Psoas muscle (tissue), 8 donors: ENCODE measurements around the gene ABTB1. TPM values are rescaled to one million over a fixed set of nuclear protein-coding genes. Genes with fewer than 3 reads are reported as not detected.

Experiments used
- ATAC-seq, 4 donors: fragments of 200-7000 bp; cut with Tn5 transposase; one replicate each; pipeline ENCODE4 v1.9.1; 2020; ENCODE audit warnings: moderate library complexity in 3 of 4, mild to moderate bottlenecking in 2 of 4
- DNase-seq, 2 donors: peaks; one replicate each; pipeline ENCODE4 v3.0.0-alpha.2; 2020
- H3K27ac ChIP-seq: fragments of 200-600 bp; one replicate; pipeline ENCODE4 v1.8.0; 2022
- H3K27me3 ChIP-seq, 3 donors: fragments of 200-600 bp in 1 of 3; one replicate each; pipeline versions ENCODE4 v1.6.1 to v1.8.0; 2013 to 2022; ENCODE audit warnings: low read length in 2 of 3, mild to moderate bottlenecking in 2 of 3, moderate library complexity in 1 of 3; ENCODE audit not compliant: insufficient read depth in 3 of 3
- H3K36me3 ChIP-seq, 2 donors: fragments of 200-600 bp in 1 of 2; one replicate each; pipeline versions ENCODE4 v1.6.1 to v1.8.0; 2013 to 2022; ENCODE audit warnings: low read depth in 1 of 2, mild to moderate bottlenecking in 1 of 2, moderate library complexity in 1 of 2; ENCODE audit not compliant: insufficient read depth in 1 of 2
- H3K4me1 ChIP-seq: fragments of 200-600 bp; one replicate; pipeline ENCODE4 v1.8.0; 2022
- H3K4me3 ChIP-seq: fragments of 200-600 bp; one replicate; pipeline ENCODE4 v1.8.0; 2022; ENCODE audit warnings: mild to moderate bottlenecking
- H3K9me3 ChIP-seq: fragments of 200-600 bp; one replicate; pipeline ENCODE4 v1.8.0; 2022
- CTCF ChIP-seq: fragments of 200-600 bp; IDR thresholded peaks from one replicate; pipeline ENCODE4 v1.8.0; 2022; ENCODE audit warnings: antibody characterized with exemption
- WGBS, 3 donors: extraction: QIAGEN DNeasy Blood & Tissue Kit; methylation state at CpG; one replicate each; pipeline versions ENCODE4 v1.1.6 to v1.1.7; 2013; 5-methylcytosine and 5-hydroxymethylcytosine counted together
- intact Hi-C, 2 donors: fragments of 100-400 bp; cut with DNase I; formaldehyde crosslinking; loops; one replicate each; pipeline versions ENCODE4 v1.11.0 to v1.14.2; 2022
- polyA plus RNA-seq, 3 donors: library from polyadenylated mRNA; stranded (reverse); fragments of 200-250 nt; gene quantifications; one replicate each; pipeline ENCODE4 v1.2.3, GENCODE V29; 2013
- total RNA-seq, 4 donors: library from RNA; stranded (reverse); fragmentation: NEBNext Ultra II Directional in 2 of 4; extraction: Animal tissue kit (Norgen Biotek cat#: 25700) in 2 of 4; gene quantifications; one replicate each; pipeline versions ENCODE4 v1.2.1 to v1.2.4, GENCODE V29; 2021 to 2023
- donor health status: healthy with polysubstance abuse.
- donor health status: DM: no; HTN: no; CAD: no; lungs with moderate emphysema.
- donor health status: Bipolar disorder and iron deficiency.
- donor health status: healthy.
- donor health status: DM: yes; HTN: yes; CAD: no.
- donor health status: DM: no; HTN: no; CAD: no.
- donor health status: DM: no; HTN: no; CAD: no.
- donor health status: DM: yes; HTN: yes; CAD: no.

Gene ABTB1
- total and polyA plus RNA-seq, 7 donors, result 22.8 to 34.5 (median 30.1) TPM

- intact Hi-C loops, result loop anchor here in 1 of 2 donors (5.0 kb wide), 1 partner anchor 187 kb away; no protein-coding TSS in a partner anchor
- 75 to 81% (median 76%) methylated on average over 5 of the region's 5 CpGs for WGBS, 3 donors
Measured at GRCh38 chr3:127644641-127645370, 27.9 kb upstream of the ABTB1 start.

GRCh38 chr3:127645371-127646015 is 27.3 kb upstream of the ABTB1 start:
- DNase-seq (no peak), ATAC-seq (no peak)
- Histone ChIP-seq H3K9me3 (no peaks in the 10 kb centered on the region), H3K4me1 (no peaks in the 10 kb centered on the region), H3K27ac (no peak overlapping the region), H3K36me3 (no peaks in the 10 kb centered on the region), H3K4me3 (no peak overlapping the region), H3K27me3 (no peaks in the 10 kb centered on the region)
- intact Hi-C loops, result loop anchor here in 1 of 2 donors (5.0 kb wide), 1 partner anchor 187 kb away; no protein-coding TSS in a partner anchor
- 92 to 96% (median 93%) methylated on average over 8 of the region's 8 CpGs for WGBS, 3 donors
- no peak for TF ChIP-seq CTCF

More at GRCh38 chr3:127644641-127645370, 27.9 kb upstream of the ABTB1 start:
- Histone ChIP-seq H3K27me3 (no peaks in the 10 kb centered on the region), H3K4me1 (no peaks in the 10 kb centered on the region), H3K27ac (no peak overlapping the region), H3K9me3 (no peaks in the 10 kb centered on the region), H3K4me3 (no peak overlapping the region), H3K36me3 (no peaks in the 10 kb centered on the region)
- TF ChIP-seq CTCF, result no peak
- ATAC-seq, result no peak
- no peak for DNase-seq

GRCh38 chr3:127646501-127647046 is 26.2 kb upstream of the ABTB1 start:
- 85 to 93% (median 88%) methylated on average over 10 of the region's 10 CpGs for WGBS, 3 donors
- H3K27ac ChIP-seq, result no peak overlapping the region
- TF ChIP-seq CTCF, result no peak
- no peak overlapping the region for H3K4me3 ChIP-seq
- no peak for DNase-seq
- no peaks in the 10 kb centered on the region for H3K27me3 ChIP-seq
- H3K36me3 ChIP-seq, result no peaks in the 10 kb centered on the region
- H3K9me3 ChIP-seq, result no peaks in the 10 kb centered on the region
- intact Hi-C loops, result loop anchor here in 1 of 2 donors (5.0 kb wide), 1 partner anchor 186 kb away; no protein-coding TSS in a partner anchor
- no peaks in the 10 kb centered on the region for H3K4me1 ChIP-seq
- no peak for ATAC-seq

- WGBS, 3 donors, result 64 to 77% (median 68%) methylated on average over 13 of the region's 13 CpGs
- peak in 1 of 4 donors; percentile 58 for ATAC-seq
- no peak overlapping the region for H3K4me3 ChIP-seq
- no peak overlapping the region for H3K27ac ChIP-seq
- H3K9me3 ChIP-seq, result no peaks in the 10 kb centered on the region
- no peaks in the 10 kb centered on the region for H3K4me1 ChIP-seq
- DNase-seq, result no peak
- TF ChIP-seq CTCF, result no peak
- no peaks in the 10 kb centered on the region for H3K36me3 ChIP-seq
- intact Hi-C loops, result loop anchor here in 1 of 2 donors (5.0 kb wide), 1 partner anchor 185 kb away; no protein-coding TSS in a partner anchor
- no peaks in the 10 kb centered on the region for H3K27me3 ChIP-seq
Measured at GRCh38 chr3:127647166-127647844, 25.4 kb upstream of the ABTB1 start.
